Osteocyte (in vitro differentiated cells): ENCODE measurements around the gene CDK6. TPM values are rescaled to one million over a fixed set of nuclear protein-coding genes. Genes with fewer than 3 reads are reported as not detected.
"Not testable (repeated sequence)": the region's sequence is repeated elsewhere in the genome, so short reads cannot be mapped to it uniquely, and the experiment has no call there.

Experiments
- DNase-seq: peaks from one replicate; pipeline ENCODE4 v3.0.0; 2021; ENCODE audit warnings: mixed read lengths; ENCODE audit not compliant: unreplicated experiment; ENCODE audit errors: extremely low spot score
- H3K27ac Mint-ChIP-seq: one replicate; pipeline ENCODE4 v1.8.0; 2021; ENCODE audit warnings: mild to moderate bottlenecking, mixed read lengths; ENCODE audit not compliant: unreplicated experiment
- H3K27me3 Mint-ChIP-seq: one replicate; pipeline ENCODE4 v1.8.0; 2021; ENCODE audit warnings: mixed read lengths; ENCODE audit not compliant: unreplicated experiment
- H3K36me3 Mint-ChIP-seq: one replicate; pipeline ENCODE4 v1.8.0; 2021; ENCODE audit warnings: mixed read lengths; ENCODE audit not compliant: unreplicated experiment
- H3K4me1 Mint-ChIP-seq: one replicate; pipeline ENCODE4 v1.8.0; 2021; ENCODE audit warnings: mixed read lengths; ENCODE audit not compliant: unreplicated experiment
- H3K4me3 Mint-ChIP-seq: one replicate; pipeline ENCODE4 v1.8.0; 2021; ENCODE audit warnings: mild to moderate bottlenecking, moderate library complexity, mixed read lengths; ENCODE audit not compliant: unreplicated experiment
- H3K9me3 Mint-ChIP-seq: one replicate; pipeline ENCODE4 v1.8.0; 2021; ENCODE audit warnings: mixed read lengths; ENCODE audit not compliant: unreplicated experiment
- total RNA-seq: library from RNA; stranded (reverse); gene quantifications from 2 replicates; pipeline ENCODE4 v1.2.1, GENCODE V29; 2021
- TF ChIP-seq, protein P1 (sequence below): fragments of 200-600 bp; sonication (generic); IDR thresholded peaks from 2 replicates; pipeline ENCODE4 v1.5.0; 2021; ENCODE audit warnings: antibody characterized with exemption, mild to moderate bottlenecking, moderate library complexity

Gene CDK6
- total RNA-seq, 1 donor from 2014 or later = 53.6 TPM

DNA sequence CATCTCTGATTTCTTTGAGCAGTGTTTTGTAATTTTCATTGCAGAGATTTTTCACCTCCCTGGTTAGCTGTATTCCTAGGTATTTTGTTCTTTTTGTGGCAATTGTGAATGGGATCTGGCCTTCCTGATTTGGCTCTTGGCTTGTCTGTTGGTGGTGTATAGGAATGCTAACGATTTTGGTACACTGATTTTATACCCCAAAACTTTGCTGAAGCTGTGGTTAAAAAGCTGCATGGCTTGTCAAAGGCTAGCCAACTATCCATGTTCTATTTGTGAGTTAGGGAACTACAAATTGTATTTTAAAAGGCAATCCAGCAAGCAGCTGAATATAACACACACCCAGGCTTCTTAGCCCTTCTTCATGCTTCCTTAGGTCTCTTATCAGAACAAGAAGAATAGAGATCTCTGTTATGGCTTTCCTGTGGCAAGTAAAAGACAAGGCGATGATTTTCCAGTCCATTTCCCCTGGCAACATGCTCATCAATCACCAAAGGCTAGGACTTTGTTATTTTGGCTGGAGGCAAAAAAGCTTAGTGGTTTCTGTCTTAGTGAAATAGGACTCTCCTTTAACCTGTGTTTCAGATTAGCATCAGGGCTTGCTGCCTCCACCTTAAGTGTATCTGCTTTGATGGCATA lies 77.5 kb downstream of the CDK6 start:
- Mint-ChIP-seq H3K4me3 (no peak overlapping the region), H3K36me3 (peaks cover 14% of the 10 kb centered on the region), H3K4me1 (peaks cover 68% of the 10 kb centered on the region), H3K27ac (no peak overlapping the region), H3K27me3 (no peaks in the 10 kb centered on the region), H3K9me3 (no peaks in the 10 kb centered on the region)
- DNase-seq = no peak
- TF ChIP-seq, protein P1, sequence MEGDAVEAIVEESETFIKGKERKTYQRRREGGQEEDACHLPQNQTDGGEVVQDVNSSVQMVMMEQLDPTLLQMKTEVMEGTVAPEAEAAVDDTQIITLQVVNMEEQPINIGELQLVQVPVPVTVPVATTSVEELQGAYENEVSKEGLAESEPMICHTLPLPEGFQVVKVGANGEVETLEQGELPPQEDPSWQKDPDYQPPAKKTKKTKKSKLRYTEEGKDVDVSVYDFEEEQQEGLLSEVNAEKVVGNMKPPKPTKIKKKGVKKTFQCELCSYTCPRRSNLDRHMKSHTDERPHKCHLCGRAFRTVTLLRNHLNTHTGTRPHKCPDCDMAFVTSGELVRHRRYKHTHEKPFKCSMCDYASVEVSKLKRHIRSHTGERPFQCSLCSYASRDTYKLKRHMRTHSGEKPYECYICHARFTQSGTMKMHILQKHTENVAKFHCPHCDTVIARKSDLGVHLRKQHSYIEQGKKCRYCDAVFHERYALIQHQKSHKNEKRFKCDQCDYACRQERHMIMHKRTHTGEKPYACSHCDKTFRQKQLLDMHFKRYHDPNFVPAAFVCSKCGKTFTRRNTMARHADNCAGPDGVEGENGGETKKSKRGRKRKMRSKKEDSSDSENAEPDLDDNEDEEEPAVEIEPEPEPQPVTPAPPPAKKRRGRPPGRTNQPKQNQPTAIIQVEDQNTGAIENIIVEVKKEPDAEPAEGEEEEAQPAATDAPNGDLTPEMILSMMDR = no peak

DNA sequence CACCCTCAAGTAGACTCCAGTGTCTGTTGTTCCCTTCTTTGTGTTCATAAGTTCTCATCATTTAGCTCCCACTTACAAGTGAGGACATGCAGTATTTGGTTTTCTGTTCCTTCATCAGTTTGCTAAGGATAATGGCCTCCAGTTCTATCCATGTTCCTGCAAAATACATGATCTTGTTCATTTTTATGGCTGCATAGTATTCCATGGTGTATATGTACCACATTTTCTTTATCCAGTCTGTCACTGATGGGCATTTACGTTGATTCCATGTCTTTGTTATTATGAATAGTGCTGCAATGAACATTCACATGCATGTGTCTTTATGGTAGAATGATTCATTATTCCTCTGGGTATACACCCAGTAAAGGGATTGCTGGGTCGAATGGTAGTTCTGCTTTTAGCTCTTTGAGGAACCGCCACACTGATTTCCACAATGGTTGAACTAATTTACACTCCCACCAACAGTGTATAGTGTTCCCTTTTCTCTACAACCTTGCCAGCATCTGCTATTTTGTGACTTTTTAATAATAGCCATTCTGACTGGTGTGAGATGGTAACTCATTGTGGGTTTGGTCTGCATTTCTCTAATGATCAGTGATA lies 79.0 kb downstream of the CDK6 start:
- not testable (repeated sequence) for DNase-seq, H3K27ac Mint-ChIP-seq, H3K4me3 Mint-ChIP-seq, H3K9me3 Mint-ChIP-seq, H3K27me3 Mint-ChIP-seq
- peaks cover 14% of the 10 kb centered on the region for H3K36me3 Mint-ChIP-seq
- peaks cover 68% of the 10 kb centered on the region for H3K4me1 Mint-ChIP-seq

DNA sequence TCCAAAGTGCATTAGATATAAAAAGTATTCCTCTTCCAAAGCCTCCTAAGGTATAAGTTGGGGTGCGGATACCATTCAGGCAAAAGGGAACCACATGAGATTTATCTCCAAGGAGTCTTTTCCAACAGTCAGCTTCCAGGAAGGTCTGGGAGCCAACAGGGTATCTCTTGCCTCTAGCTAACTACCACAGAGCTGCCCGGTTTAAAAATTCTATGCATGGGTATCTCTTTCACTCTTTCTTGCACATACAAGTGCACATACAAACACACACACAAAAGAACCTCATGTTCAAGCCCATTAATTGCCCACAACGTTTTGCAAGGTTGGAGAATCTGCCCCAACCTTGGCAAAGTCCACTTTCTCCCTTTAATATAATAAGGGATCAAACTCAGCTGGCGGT lies 80.7 kb downstream of the CDK6 start:
- Mint-ChIP-seq H3K4me3 (no peak overlapping the region), H3K9me3 (no peaks in the 10 kb centered on the region), H3K4me1 (peaks cover 69% of the 10 kb centered on the region), H3K27ac (peak overlapping the region; percentile 80), H3K36me3 (peaks cover 13% of the 10 kb centered on the region), H3K27me3 (no peaks in the 10 kb centered on the region)
- DNase-seq = no peak
- TF ChIP-seq, protein P1 = no peak

DNA sequence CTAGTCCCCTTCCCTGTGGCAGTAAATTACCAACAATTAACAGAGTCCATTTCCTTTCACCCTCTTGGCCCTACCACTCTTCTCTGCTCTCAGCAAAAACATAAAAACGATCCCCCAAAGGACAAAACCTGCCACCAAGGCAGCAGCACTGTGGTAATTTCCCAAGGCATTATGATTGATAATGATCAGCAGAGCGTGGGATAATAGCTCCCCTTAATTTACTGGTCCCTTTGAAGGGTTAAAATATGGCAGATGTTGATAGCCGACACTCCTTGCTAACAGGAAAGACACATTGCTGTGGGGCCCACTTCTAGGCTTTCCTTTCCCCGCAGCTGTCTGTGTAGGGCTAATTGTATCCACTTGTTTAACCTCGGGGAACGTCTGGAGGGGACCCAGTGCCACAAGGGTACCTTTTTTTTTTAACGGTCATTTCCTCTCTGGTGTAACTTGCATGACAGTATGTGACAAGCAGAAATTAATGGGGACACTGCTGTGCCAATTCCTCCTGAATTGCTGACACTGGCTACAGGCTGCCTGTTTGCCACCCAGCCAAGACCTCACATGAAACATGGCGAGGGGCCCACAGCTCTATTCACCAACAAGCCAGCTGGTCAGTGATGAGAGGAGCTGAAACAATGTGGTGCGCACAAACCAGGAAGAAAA lies 81.3 kb downstream of the CDK6 start:
- Mint-ChIP-seq H3K27ac (peak overlapping the region; percentile 80), H3K4me3 (no peak overlapping the region), H3K4me1 (peaks cover 74% of the 10 kb centered on the region)

DNA sequence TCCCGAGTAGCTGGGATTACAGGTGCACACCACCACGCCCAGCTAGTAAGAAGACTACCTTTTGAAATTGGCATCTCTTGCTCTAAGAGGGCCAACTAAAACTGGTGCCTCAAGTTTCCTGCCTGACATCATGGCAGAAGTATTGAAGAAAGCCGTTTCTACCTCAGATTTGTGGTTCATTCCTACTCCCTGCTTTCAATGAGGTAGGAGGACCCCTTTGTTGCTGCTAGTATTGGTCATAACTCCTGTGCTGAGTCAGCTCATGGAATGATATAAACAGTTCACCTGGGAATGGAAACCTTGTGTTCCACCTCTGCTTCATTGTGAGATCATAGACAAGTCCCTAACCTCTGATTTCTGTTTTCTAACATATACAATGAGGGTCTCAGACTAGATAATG lies 82.8 kb downstream of the CDK6 start:
- peaks cover 74% of the 10 kb centered on the region for H3K4me1 Mint-ChIP-seq
- TF ChIP-seq, protein P1 = no peak
- DNase-seq = no peak
- H3K9me3 Mint-ChIP-seq = no peaks in the 10 kb centered on the region
- no peak overlapping the region for H3K27ac Mint-ChIP-seq
- no peaks in the 10 kb centered on the region for H3K27me3 Mint-ChIP-seq
- H3K4me3 Mint-ChIP-seq = no peak overlapping the region
- peaks cover 19% of the 10 kb centered on the region for H3K36me3 Mint-ChIP-seq

More for the DNA sequence above, 81.3 kb downstream of the CDK6 start:
- no peak for DNase-seq
- TF ChIP-seq, protein P1 = no peak
- no peaks in the 10 kb centered on the region for H3K9me3 Mint-ChIP-seq
- H3K36me3 Mint-ChIP-seq = peaks cover 17% of the 10 kb centered on the region
- no peaks in the 10 kb centered on the region for H3K27me3 Mint-ChIP-seq
